Tibial artery (tissue), 4 donors: ENCODE data around the gene GDF7.

ENCODE experiments used
- DNase-seq, 2 donors: peaks; one replicate each; pipeline ENCODE4 v3.0.0-alpha.2; 2019
- H3K27ac ChIP-seq, 2 donors: fragments of 200-600 bp; sonication (generic) in 1 of 2; 1 replicate in 1 of 2; 2 replicates in 1 of 2; pipeline ENCODE4 v1.5.1; 2018 to 2019; ENCODE audit warnings: mild to moderate bottlenecking in 1 of 2
- H3K27me3 ChIP-seq, 2 donors: fragments of 200-600 bp; sonication (generic) in 1 of 2; one replicate each; pipeline versions ENCODE4 v1.5.1 to v1.6.0; 2016 to 2019
- H3K36me3 ChIP-seq, 3 donors: fragments of 200-600 bp; sonication (generic) in 2 of 3; one replicate each; pipeline ENCODE4 v1.5.1; 2016 to 2019; ENCODE audit warnings: mild to moderate bottlenecking in 2 of 3
- H3K4me1 ChIP-seq, 4 donors: fragments of 200-600 bp; sonication (generic) in 2 of 4; 1 replicate in 3 of 4; 2 replicates in 1 of 4; pipeline ENCODE4 v1.5.1; 2016 to 2019
- H3K4me3 ChIP-seq, 2 donors: fragments of 200-600 bp; sonication (generic) in 1 of 2; 1 replicate in 1 of 2; 2 replicates in 1 of 2; pipeline ENCODE4 v1.5.1; 2018 to 2019; ENCODE audit warnings: mild to moderate bottlenecking in 2 of 2
- H3K9me3 ChIP-seq, 3 donors: fragments of 200-600 bp; sonication (generic) in 1 of 3; one replicate each; pipeline ENCODE4 v1.5.1; 2016 to 2019
- intact Hi-C: fragments of 100-400 bp; cut with DNase I; formaldehyde crosslinking; loops from one replicate; pipeline ENCODE4 v1.15.0; 2023; ENCODE audit warnings: low total_unique reads
- TF ChIP-seq, protein P1 (sequence below), 2 experiments: fragments of 200-600 bp in 1 of 2; fragments of 450-650 bp in 1 of 2; IDR thresholded peaks; one replicate each; pipeline ENCODE4 v1.5.1; 2017 to 2019; ENCODE audit warnings: antibody characterized with exemption in 2 of 2, mild to moderate bottlenecking in 1 of 2, moderate library complexity in 1 of 2

The GDF7 gene

DNA sequence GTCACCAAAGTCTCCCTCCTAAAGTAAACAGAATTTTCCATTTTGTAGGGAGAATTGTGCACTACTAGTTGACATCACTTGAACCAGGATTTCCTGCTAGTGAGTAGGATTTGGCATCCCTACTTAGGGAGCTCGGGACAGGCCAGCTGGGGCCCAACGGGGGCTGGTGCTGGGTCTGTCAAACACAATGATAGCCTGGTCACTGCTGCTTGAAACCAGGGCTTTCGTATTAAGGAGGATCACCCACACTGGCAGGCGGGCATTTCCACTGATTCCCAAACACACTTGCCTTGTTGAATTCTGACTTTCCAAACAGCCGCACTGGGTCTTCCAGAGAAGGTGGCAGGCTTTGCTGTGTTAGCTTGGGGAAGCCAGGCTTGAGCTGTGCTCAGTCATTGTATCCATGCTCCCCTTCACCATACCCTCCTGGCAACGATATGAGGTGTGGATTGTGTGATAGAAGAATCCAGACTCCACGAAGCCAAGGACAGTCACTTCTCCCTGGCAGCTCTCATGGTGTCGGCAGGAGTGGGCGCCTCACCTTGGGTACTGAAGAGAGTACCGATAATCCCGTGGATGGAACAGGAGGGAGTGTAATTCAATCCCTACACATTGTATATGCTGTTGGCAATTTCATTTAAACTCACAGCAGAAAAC is 7.5 kb downstream of the GDF7 start:
- peaks cover 6 to 11% (median 10%) of the 10 kb centered on the region in 3 donors for H3K36me3 ChIP-seq
- peak overlapping the region; percentile 82 to 84 for H3K27ac ChIP-seq
- TF ChIP-seq, protein P1, sequence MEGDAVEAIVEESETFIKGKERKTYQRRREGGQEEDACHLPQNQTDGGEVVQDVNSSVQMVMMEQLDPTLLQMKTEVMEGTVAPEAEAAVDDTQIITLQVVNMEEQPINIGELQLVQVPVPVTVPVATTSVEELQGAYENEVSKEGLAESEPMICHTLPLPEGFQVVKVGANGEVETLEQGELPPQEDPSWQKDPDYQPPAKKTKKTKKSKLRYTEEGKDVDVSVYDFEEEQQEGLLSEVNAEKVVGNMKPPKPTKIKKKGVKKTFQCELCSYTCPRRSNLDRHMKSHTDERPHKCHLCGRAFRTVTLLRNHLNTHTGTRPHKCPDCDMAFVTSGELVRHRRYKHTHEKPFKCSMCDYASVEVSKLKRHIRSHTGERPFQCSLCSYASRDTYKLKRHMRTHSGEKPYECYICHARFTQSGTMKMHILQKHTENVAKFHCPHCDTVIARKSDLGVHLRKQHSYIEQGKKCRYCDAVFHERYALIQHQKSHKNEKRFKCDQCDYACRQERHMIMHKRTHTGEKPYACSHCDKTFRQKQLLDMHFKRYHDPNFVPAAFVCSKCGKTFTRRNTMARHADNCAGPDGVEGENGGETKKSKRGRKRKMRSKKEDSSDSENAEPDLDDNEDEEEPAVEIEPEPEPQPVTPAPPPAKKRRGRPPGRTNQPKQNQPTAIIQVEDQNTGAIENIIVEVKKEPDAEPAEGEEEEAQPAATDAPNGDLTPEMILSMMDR (IDR thresholded peaks at IDR 0.05) = no peak
- peaks cover 0 to 88% (median 28%) of the 10 kb centered on the region in 4 donors for H3K4me1 ChIP-seq
- H3K27me3 ChIP-seq = peaks cover 0 to 3% of the 10 kb centered on the region in 2 donors
- no peaks in the 10 kb centered on the region for H3K9me3 ChIP-seq
- intact Hi-C loops = no loop called here
- H3K4me3 ChIP-seq = no peak overlapping the region
- no peak for DNase-seq

DNA sequence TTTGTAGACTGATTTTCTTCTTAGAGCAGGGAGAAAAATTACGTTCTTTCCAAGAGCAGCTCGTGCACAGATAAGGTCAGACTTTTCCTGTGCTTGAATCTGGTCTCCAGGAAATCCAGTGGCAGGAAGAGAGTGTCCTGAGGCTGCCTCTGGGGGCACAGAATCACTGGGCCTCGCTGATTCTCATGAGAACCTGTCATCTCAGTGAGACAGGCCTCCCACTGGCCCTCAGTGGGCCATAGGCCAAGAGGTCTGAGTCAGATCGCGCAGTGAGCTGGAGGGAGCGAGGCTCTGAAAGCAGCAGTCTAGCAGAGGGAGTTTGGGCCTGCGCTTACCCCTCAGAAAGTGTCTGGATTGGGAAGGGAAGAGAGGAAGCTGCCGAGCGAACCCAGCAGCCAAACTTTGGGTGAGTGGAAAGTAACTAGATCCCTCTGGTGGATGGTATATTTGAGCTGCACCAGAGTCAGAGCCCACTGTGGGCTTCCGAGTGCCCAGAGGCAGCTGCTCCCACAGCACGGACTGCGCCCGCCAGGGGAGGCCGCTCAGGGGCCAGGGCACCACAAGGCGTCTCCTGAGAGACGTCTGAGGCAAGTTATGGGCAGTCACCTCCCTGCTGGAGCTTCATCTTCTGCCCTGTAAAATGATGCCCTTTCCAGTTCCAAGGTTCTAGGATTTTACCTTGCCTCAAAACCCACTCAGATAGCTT is 8.2 kb downstream of the GDF7 start:
- TF ChIP-seq, protein P1 (IDR thresholded peaks at IDR 0.05) = peak in 1 of 2 experiments; percentile 21
- H3K36me3 ChIP-seq = peaks cover 6 to 18% (median 10%) of the 10 kb centered on the region in 3 donors
- peak; percentile 61 to 91 for DNase-seq
- peak overlapping the region; percentile 82 to 84 for H3K27ac ChIP-seq
- intact Hi-C loops = no loop called here
- H3K4me3 ChIP-seq = peak overlapping the region in 1 of 2 donors; percentile 11
- peaks cover 0 to 3% of the 10 kb centered on the region in 2 donors for H3K27me3 ChIP-seq
- H3K9me3 ChIP-seq = no peaks in the 10 kb centered on the region
- peaks cover 0 to 81% (median 27%) of the 10 kb centered on the region in 4 donors for H3K4me1 ChIP-seq

DNA sequence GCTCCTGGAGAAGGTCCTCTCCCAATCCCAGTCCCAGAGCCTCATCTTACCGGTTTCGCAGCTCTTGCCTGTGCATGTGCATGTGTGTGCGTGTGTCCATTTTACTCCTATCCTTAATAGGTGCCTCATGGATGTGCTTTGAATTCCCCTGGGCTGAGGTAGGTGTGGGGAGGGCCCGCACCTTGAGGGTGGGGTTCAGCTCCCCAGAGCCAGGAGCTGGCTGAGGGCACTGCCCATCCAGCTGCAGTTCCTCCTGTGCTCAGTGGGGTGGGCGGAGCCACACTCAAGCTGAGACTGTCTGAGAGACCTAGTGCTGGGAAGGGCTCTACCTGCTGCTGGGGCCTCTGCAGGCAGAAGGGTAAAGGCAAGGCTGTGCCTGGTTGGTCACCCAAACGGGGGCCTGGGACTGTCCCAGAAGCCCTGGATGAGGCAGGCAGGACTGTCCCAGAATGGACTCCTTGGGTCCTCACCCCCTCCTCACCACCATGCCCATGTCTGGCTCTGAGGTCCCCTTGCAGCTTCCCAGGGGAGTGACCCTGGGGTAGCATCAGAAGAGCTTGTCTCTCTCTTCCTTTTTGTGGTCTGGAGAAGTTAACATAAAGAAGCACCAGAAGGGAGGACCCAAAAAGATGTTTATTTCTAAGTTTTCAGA is 8.9 kb downstream of the GDF7 start:
- TF ChIP-seq, protein P1 (IDR thresholded peaks at IDR 0.05) = no peak
- Histone ChIP-seq H3K27ac (peak overlapping the region; percentile 82 to 84), H3K27me3 (peaks cover 0 to 3% of the 10 kb centered on the region in 2 donors), H3K9me3 (no peaks in the 10 kb centered on the region), H3K4me1 (peaks cover 0 to 74% (median 27%) of the 10 kb centered on the region in 4 donors), H3K36me3 (peaks cover 3 to 20% (median 6%) of the 10 kb centered on the region in 3 donors), H3K4me3 (peak overlapping the region in 1 of 2 donors; percentile 11)
- intact Hi-C loops = loop anchor here (2.0 kb wide), 1 partner anchor 13 kb away; no protein-coding TSS in a partner anchor
- DNase-seq = no peak

DNA sequence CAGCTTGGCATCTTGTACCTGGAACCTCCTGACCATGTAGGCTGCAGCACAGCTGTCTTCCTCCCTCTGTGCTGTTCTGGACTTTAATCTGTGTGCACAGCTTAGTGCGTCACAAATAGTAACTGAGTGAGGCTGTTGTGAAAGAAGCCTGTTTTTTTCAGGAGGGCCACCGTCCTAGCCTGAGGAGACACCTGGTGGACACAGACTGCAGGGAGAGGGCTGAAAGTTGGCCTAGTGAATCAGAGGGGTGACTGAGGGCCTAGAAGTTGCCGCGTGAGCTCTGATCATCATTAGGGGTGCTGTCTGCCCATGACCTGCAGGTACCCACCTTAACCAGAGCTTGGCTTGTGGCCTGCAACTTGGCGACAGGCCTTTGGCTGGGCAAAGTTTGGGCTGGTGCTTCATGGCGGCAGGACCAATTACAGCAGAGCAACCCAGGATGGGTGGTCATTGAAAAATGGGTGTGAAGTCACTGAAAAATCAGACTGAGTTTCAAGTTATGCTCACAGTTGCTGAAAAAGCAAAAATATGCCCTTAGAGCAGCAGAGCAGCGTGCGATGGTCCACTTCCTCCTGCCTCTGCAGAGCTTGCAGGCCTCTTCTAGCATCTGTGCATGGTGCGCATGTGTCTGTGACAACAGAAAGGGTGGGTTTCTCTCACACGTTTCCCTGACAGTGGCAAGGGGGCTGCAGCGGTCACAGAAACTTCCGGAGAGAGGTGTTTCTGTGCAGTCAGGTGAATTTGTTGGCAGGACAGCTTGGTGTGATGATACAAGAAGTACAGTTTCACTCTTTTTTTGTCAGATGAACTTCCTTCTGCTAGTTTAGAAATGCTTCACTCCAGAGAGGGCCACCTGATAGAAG is 9.6 kb downstream of the GDF7 start:
- DNase-seq = no peak
- no peaks in the 10 kb centered on the region for H3K27me3 ChIP-seq
- TF ChIP-seq, protein P1 (IDR thresholded peaks at IDR 0.05) = peak; percentile 51 to 72
- no peak overlapping the region for H3K4me3 ChIP-seq
- H3K27ac ChIP-seq = peak overlapping the region; percentile 82 to 84
- intact Hi-C loops = loop anchor here (2.0 kb wide), 1 partner anchor 14 kb away; no protein-coding TSS in a partner anchor
- H3K4me1 ChIP-seq = peaks cover 0 to 66% (median 27%) of the 10 kb centered on the region in 4 donors
- peaks cover 0 to 16% (median 1%) of the 10 kb centered on the region in 3 donors for H3K36me3 ChIP-seq
- no peaks in the 10 kb centered on the region for H3K9me3 ChIP-seq
